Heart left ventricle (tissue), 13 donors: ENCODE results near the gene OR11G2.

Experiments used
- CTCF ChIP-seq, 12 donors: fragments of 200-600 bp; sonication (generic) in 4 of 12; IDR thresholded peaks; one replicate each; pipeline versions ENCODE4 v1.5.0 to v1.8.0; 2018 to 2022; ENCODE audit warnings: antibody characterized with exemption in 12 of 12, mild to moderate bottlenecking in 5 of 12
- POLR2A ChIP-seq, 2 donors: fragments of 450-650 bp; IDR thresholded peaks; one replicate each; pipeline ENCODE4 v1.6.1; 2017; ENCODE audit warnings: antibody characterized with exemption in 2 of 2, mild to moderate bottlenecking in 2 of 2, moderate library complexity in 2 of 2
- donor health status: ischemic (EF 13 %, LVEDD 7.1; RV severe dilation, severe dysfunction).
- donor health status: DM: no; HTN: yes; CAD: no.
- donor health status: DM: no; HTN: no; CAD: no.
- donor health status: ischemic (EF 25% LVEDD 6.9; RV normal size, moderate dysfunction).
- donor health status: ischemic (EF 25% LVEDD 5.7; RV mildly dilated, moderate dysfunction).
- donor health status: ischemic (EF 35%, LVEDD 5.7; RV mildly dilated, moderate dysfunction).
- donor health status: nonischemic (EF 11% LVEDD 7.7; RV severe dilation, severe dysfunction).
- donor health status: DM: yes; HTN: yes; CAD: no.
- donor health status: PGD.
- donor health status: ischemic (EF 29% LVEDD 5.4; RV normal size, mild dysfunction).
- donor health status: nonischemic (EF 23%, LVEDD 6.1; RV moderate dilation, normal function).

- TF ChIP-seq CTCF (IDR thresholded peaks at IDR 0.05), result no peak
- TF ChIP-seq POLR2A (IDR thresholded peaks at IDR 0.05), result no peak
Measured at GRCh38 chr14:20247646-20248246, 57.0 kb downstream of the OR11G2 start.
